Kidney epithelial cell (primary cell): ENCODE data around the gene ZNF439. TPM values are rescaled to one million over a fixed set of nuclear protein-coding genes. Genes with fewer than 3 reads are reported as not detected.
"Not testable (repeated sequence)": the region's sequence is repeated elsewhere in the genome, so short reads cannot be mapped to it uniquely, and the experiment has no call there.

ENCODE experiments used
- DNase-seq: peaks from one replicate; pipeline ENCODE4 v3.0.0-alpha.2; 2010; ENCODE audit warnings: low read depth
- H3K27me3 ChIP-seq: 2 replicates; pipeline ENCODE4 v1.6.0; 2011; ENCODE audit warnings: low read length; ENCODE audit not compliant: control insufficient read depth, insufficient read depth
- H3K36me3 ChIP-seq: 2 replicates; pipeline ENCODE4 v1.5.1; 2011; ENCODE audit warnings: low read length; ENCODE audit not compliant: control insufficient read depth, insufficient read depth
- H3K4me3 ChIP-seq: 2 replicates; pipeline ENCODE4 v1.5.1; 2011; ENCODE audit warnings: low read depth, mild to moderate bottlenecking, control low read depth, low read length
- CTCF ChIP-seq: IDR thresholded peaks from 2 replicates; pipeline ENCODE4 v1.5.1; 2011; ENCODE audit warnings: mild to moderate bottlenecking, moderate library complexity, low read length, control low read depth, inconsistent platforms; ENCODE audit not compliant: insufficient read depth, poor library complexity, severe bottlenecking
- total RNA-seq: library from RNA; depleted of rRNA; stranded (reverse); fragments of >200 nt; gene quantifications from 2 replicates; pipeline ENCODE4 v1.2.3, GENCODE V29; 2015

ZNF439 gene
- total RNA-seq, 1 donor from 2014 or later = 5.3 TPM

- H3K36me3 ChIP-seq = no peaks in the 10 kb centered on the region
- no peak for DNase-seq
- no peak for TF ChIP-seq CTCF
- H3K27me3 ChIP-seq = no peaks in the 10 kb centered on the region
- H3K4me3 ChIP-seq = peak overlapping the region; percentile 95
Measured at GRCh38 chr19:11814700-11815035, 33.9 kb upstream of the ZNF439 start.

GRCh38 chr19:11821474-11822109 is 26.9 kb upstream of the ZNF439 start:
- no peaks in the 10 kb centered on the region for H3K36me3 ChIP-seq
- no peak for DNase-seq
- H3K27me3 ChIP-seq = no peaks in the 10 kb centered on the region
- no peak overlapping the region for H3K4me3 ChIP-seq
- no peak for TF ChIP-seq CTCF

GRCh38 chr19:11828957-11829876 is 19.3 kb upstream of the ZNF439 start:
- not testable (repeated sequence) for H3K4me3 ChIP-seq, H3K36me3 ChIP-seq, H3K27me3 ChIP-seq, DNase-seq

GRCh38 chr19:11832253-11832912 is 16.1 kb upstream of the ZNF439 start:
- Histone ChIP-seq H3K36me3 (peaks cover 4% of the 10 kb centered on the region), H3K4me3 (no peak overlapping the region), H3K27me3 (no peaks in the 10 kb centered on the region)
- TF ChIP-seq CTCF = no peak
- DNase-seq = no peak

- TF ChIP-seq CTCF = no peak
- no peak for DNase-seq
- Histone ChIP-seq H3K4me3 (no peak overlapping the region), H3K36me3 (peaks cover 4% of the 10 kb centered on the region), H3K27me3 (no peaks in the 10 kb centered on the region)
Measured at GRCh38 chr19:11833541-11833940, 15.0 kb upstream of the ZNF439 start.

GRCh38 chr19:11835626-11836066 is 12.9 kb upstream of the ZNF439 start:
- not testable (repeated sequence) for H3K4me3 ChIP-seq, DNase-seq, H3K36me3 ChIP-seq, H3K27me3 ChIP-seq
